Activated naive CD8-positive, alpha-beta T cell treated with anti-CD3 and anti-CD28 coated beads, Interleukin-2, amount 10 ng/mL, durations not matched to agents 7 days and 5 days (primary cell): ENCODE data around the gene LSP1. TPM values are rescaled to one million over a fixed set of nuclear protein-coding genes. Genes with fewer than 3 reads are reported as not detected.
A peak's percentile ranks its signal among the peaks of the same experiment; 100 is the strongest.

Source experiments
- ATAC-seq: fragments of 150-1000 bp; cut with Tn5 transposase; one replicate; pipeline ENCODE4 v1.10.0; 2021; ENCODE audit warnings: low read depth, moderate library complexity
- POLR2A ChIA-PET: fragments of 350-600 bp; sonication (Branson Sonifier 250); formaldehyde crosslinking; loops from one replicate; lab custom pipeline; 2021; ENCODE audit warnings: antibody characterized with exemption; lab: Charles Lee
- DNase-seq: peaks from one replicate; pipeline ENCODE4 v3.0.0; 2021
- H3K27ac Mint-ChIP-seq: one replicate; pipeline ENCODE4 v1.8.0; 2022; ENCODE audit warnings: mild to moderate bottlenecking, mixed read lengths
- H3K27me3 Mint-ChIP-seq: one replicate; pipeline ENCODE4 v1.8.0; 2022; ENCODE audit warnings: mild to moderate bottlenecking, moderate library complexity, mixed read lengths
- H3K36me3 Mint-ChIP-seq: one replicate; pipeline ENCODE4 v1.8.0; 2021; ENCODE audit warnings: mild to moderate bottlenecking, mixed read lengths
- H3K4me1 Mint-ChIP-seq: one replicate; pipeline ENCODE4 v1.8.0; 2021; ENCODE audit warnings: mixed read lengths
- H3K4me3 Mint-ChIP-seq: one replicate; pipeline ENCODE4 v1.8.0; 2022; ENCODE audit warnings: mild to moderate bottlenecking, moderate library complexity, mixed read lengths
- H3K9me3 Mint-ChIP-seq: one replicate; pipeline ENCODE4 v1.8.0; 2021; ENCODE audit warnings: mixed read lengths
- total RNA-seq, 2 experiments: library from RNA; stranded (reverse); gene quantifications; one replicate each; pipeline ENCODE4 v1.2.3, GENCODE V29; 2021

The LSP1 gene
- total RNA-seq, 2 experiments from 2014 or later, result 438 to 453 TPM

- POLR2A ChIA-PET, result interaction anchor here (0.8 to 4.6 kb wide), 11 partner anchors 11 to 1010 kb away, joined by 3 to 68 read pairs (median 4); partner anchors contain the start of genes MRPL23, PRR33 and TNNI2
- peak overlapping the region; percentile 98 for H3K27ac Mint-ChIP-seq
- peak overlapping the region; percentile 97 for H3K4me3 Mint-ChIP-seq
- no peaks in the 10 kb centered on the region for H3K9me3 Mint-ChIP-seq
- peaks cover 10% of the 10 kb centered on the region for H3K36me3 Mint-ChIP-seq
- peaks cover 31% of the 10 kb centered on the region for H3K4me1 Mint-ChIP-seq
- peaks cover 6% of the 10 kb centered on the region for H3K27me3 Mint-ChIP-seq
- ATAC-seq, result no peak
- DNase-seq, result no peak
Measured at GRCh38 chr11:1853376-1854131, 670 bp downstream of the LSP1 start.

DNA sequence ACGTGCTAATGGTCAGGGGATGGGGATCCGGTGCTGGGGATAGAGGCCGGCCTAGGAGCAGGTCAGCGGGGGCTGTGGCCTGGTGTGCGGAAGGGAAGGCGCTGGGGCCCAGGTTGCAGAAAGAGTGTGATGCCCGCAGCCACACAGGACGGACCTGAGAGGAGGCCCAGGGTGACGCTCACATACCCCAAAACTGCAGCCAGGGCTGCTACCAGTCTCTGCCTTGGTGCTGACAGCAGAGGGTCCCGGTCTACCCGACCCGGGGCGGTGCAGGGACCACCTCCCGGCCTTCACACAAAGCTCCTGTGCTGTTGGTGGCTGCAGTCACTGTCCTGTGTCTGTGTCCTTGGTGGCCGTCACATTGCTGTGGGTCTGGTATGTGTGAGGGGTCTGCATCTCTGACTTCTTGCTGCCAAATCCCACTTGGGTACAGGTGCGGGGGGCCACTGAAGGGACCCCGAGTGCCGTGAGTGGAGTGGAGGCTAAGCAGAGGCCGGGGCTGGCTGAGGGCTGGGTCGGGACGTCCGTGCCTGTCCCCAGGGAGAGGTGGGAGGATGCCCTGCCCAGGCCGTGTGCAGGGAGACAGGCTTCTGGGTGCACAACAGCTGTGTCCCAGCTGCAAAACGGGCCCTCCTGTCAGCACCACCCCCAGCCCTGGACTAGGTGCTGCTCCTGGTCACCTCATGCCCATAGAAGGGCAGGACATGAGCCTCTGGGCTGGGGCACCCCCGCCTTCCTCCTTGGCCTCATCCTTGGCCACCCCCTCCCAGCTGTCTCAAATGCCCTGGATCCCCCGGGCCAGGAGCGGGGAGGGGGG is 1.5 kb downstream of the LSP1 start:
- Mint-ChIP-seq H3K9me3 (no peaks in the 10 kb centered on the region), H3K27me3 (no peaks in the 10 kb centered on the region), H3K27ac (peak overlapping the region; percentile 98), H3K4me1 (peaks cover 26% of the 10 kb centered on the region), H3K36me3 (peaks cover 10% of the 10 kb centered on the region), H3K4me3 (peak overlapping the region; percentile 97)
- POLR2A ChIA-PET, result interaction anchor here (0.9 to 4.6 kb wide), 6 partner anchors 12 to 93 kb away, joined by 3 to 68 read pairs (median 14); partner anchors contain the start of genes MRPL23, PRR33 and TNNI2
- no peak for DNase-seq
- no peak for ATAC-seq

DNA sequence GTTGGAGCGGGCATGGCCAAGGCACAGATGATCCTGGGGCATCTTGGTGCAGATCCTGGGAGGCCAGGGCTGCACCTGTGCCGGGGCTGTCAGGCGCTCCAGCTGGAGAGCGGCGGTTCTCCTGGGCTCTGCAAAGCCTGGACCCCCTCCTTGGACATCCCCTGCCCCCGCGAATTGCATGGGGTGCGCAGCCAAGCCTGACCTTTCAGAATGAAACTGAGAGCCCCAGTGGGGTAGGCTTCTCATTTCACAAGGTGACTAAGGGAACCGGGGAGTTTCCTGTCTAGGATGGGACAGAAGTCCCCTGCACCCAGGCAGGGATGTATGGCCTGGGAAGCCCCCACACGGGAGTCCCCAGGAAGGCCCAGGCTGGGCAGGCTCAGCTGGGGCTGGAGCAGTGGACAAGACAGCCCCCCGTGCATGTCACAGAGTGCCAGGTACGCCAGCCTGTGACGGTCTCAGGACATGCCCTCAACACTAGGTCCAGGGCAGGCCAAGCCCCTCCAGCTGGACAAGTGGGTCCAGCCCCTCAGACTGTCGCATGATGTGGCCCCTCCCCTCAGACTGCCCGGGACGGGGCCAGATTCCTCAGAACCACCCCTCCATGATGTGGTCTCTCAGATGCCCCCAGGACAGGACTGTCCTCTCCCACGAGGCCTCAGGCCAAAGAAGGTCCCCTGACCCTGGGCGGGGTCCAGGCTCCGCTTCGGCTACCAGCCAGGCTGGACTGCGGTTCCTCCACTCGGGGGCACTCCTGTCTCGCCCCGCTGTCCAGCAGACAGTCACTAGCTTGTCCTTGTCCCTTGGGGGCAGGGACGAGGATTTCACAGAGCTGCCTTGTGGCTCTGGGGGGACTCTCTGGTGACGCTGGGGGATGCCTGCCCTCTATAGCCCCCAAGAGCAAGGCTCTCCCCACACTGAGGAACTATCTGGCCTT is 2.3 kb downstream of the LSP1 start:
- Mint-ChIP-seq H3K9me3 (no peaks in the 10 kb centered on the region), H3K27me3 (no peaks in the 10 kb centered on the region), H3K4me1 (peaks cover 26% of the 10 kb centered on the region), H3K27ac (no peak overlapping the region), H3K36me3 (peaks cover 10% of the 10 kb centered on the region), H3K4me3 (peak overlapping the region; percentile 97)
- DNase-seq (no peak), ATAC-seq (no peak)
- POLR2A ChIA-PET, result no interaction called here

DNA sequence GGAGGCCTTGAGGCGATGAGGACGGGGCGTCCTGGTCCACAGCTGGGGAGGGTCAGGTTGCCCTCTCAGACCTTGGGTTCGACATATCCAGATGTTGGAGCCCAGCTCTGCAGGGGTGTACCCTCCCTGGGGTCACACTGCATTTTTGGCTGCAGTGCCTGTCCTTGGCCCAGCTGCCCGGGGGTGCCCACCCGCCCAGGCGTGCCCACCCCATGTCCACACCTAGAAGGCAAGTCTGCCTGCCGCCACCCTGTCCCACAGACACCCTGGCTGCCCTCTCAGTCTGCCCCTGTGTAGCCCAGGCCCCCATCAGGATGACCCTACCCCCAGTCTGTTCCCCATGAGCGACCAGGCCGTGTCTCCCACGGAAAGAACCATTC is 3.0 kb downstream of the LSP1 start:
- Mint-ChIP-seq H3K9me3 (no peaks in the 10 kb centered on the region), H3K4me1 (peaks cover 21% of the 10 kb centered on the region), H3K27me3 (no peaks in the 10 kb centered on the region), H3K27ac (no peak overlapping the region), H3K4me3 (peak overlapping the region; percentile 12), H3K36me3 (peaks cover 10% of the 10 kb centered on the region)
- no peak for DNase-seq
- POLR2A ChIA-PET, result interaction anchor here (1.4 kb wide), 1 partner anchor 14 kb away, joined by 3 read pairs; no protein-coding TSS in a partner anchor
- ATAC-seq, result no peak

- POLR2A ChIA-PET, result interaction anchor here (1.4 kb wide), 1 partner anchor 13 kb away, joined by 3 read pairs; no protein-coding TSS in a partner anchor
Measured at GRCh38 chr11:1856306-1857005, 3.6 kb downstream of the LSP1 start.

DNA sequence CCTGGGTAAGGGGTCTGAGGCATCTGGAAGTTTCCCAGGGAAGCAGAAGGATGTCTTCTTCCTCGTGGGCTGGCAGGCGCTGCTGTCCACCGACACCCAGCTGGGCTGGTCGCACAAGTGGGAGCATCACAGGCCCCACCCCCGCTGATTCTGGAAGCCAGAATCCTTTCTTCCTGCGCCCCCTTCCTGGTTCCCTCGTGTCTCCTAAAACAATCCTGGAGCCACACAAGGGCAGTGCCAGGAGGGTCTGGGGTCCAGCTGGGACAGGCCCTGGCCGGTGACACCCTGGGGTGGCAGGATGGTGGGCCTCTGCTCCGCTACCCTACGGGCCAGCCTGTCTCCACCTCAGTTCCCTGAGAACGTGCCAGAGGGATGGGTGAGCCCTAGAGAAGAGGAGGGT is 4.2 kb downstream of the LSP1 start:
- Mint-ChIP-seq H3K27me3 (no peaks in the 10 kb centered on the region), H3K27ac (no peak overlapping the region), H3K4me1 (peaks cover 13% of the 10 kb centered on the region), H3K9me3 (no peaks in the 10 kb centered on the region), H3K36me3 (peaks cover 10% of the 10 kb centered on the region), H3K4me3 (no peak overlapping the region)
- no peak for DNase-seq
- no peak for ATAC-seq
- POLR2A ChIA-PET, result interaction anchor here (1.4 kb wide), 1 partner anchor 12 kb away, joined by 3 read pairs; no protein-coding TSS in a partner anchor

More at GRCh38 chr11:1856306-1857005, 3.6 kb downstream of the LSP1 start:
- Mint-ChIP-seq H3K4me3 (peak overlapping the region; percentile 12), H3K9me3 (no peaks in the 10 kb centered on the region), H3K4me1 (peaks cover 16% of the 10 kb centered on the region), H3K27me3 (no peaks in the 10 kb centered on the region), H3K36me3 (peaks cover 10% of the 10 kb centered on the region), H3K27ac (no peak overlapping the region)
- no peak for DNase-seq
- ATAC-seq, result no peak

- peaks cover 7% of the 10 kb centered on the region for H3K4me1 Mint-ChIP-seq
- H3K4me3 Mint-ChIP-seq, result no peak overlapping the region
- H3K36me3 Mint-ChIP-seq, result peaks cover 8% of the 10 kb centered on the region
- no peak for ATAC-seq
- no peaks in the 10 kb centered on the region for H3K9me3 Mint-ChIP-seq
- H3K27ac Mint-ChIP-seq, result no peak overlapping the region
- POLR2A ChIA-PET, result no interaction called here
- H3K27me3 Mint-ChIP-seq, result no peaks in the 10 kb centered on the region
- DNase-seq, result no peak
Measured at GRCh38 chr11:1858154-1858553, 5.3 kb downstream of the LSP1 start.

GRCh38 chr11:1858576-1858975 is 5.7 kb downstream of the LSP1 start:
- H3K4me3 Mint-ChIP-seq, result no peak overlapping the region
- H3K27me3 Mint-ChIP-seq, result no peaks in the 10 kb centered on the region
- no peaks in the 10 kb centered on the region for H3K9me3 Mint-ChIP-seq
- peaks cover 4% of the 10 kb centered on the region for H3K36me3 Mint-ChIP-seq
- no peak overlapping the region for H3K27ac Mint-ChIP-seq
- peaks cover 7% of the 10 kb centered on the region for H3K4me1 Mint-ChIP-seq
- POLR2A ChIA-PET, result no interaction called here
- ATAC-seq (no peak), DNase-seq (no peak)

GRCh38 chr11:1859004-1859403 is 6.1 kb downstream of the LSP1 start:
- Mint-ChIP-seq H3K9me3 (no peaks in the 10 kb centered on the region), H3K27ac (no peak overlapping the region)

DNA sequence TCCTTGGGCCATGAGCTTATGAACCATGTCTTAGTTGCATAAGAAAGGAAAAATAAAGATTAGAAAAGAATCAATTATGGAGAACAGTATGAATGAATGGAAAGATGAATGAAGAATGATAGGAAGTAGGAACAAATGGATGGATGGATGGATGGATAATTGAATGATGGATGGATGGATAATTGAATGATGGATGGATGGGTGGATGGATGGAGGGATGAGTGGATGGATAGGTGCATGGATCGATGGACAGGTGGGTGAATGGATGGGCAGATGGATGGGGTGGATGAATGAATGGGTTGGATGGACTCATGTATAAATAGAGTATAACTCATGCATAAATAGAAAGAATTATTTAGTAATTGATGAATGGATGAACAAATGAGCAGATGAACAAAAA is 7.2 kb downstream of the LSP1 start:
- POLR2A ChIA-PET, result interaction anchor here (0.6 kb wide), 1 partner anchor 42 kb away, joined by 4 read pairs; no protein-coding TSS in a partner anchor
- Mint-ChIP-seq H3K4me1 (peaks cover 7% of the 10 kb centered on the region), H3K36me3 (no peaks in the 10 kb centered on the region), H3K9me3 (no peaks in the 10 kb centered on the region), H3K27me3 (no peaks in the 10 kb centered on the region), H3K4me3 (no peak overlapping the region), H3K27ac (no peak overlapping the region)
- DNase-seq, result no peak
- no peak for ATAC-seq

More at GRCh38 chr11:1859004-1859403, 6.1 kb downstream of the LSP1 start:
- H3K36me3 Mint-ChIP-seq, result peaks cover under 1% of the 10 kb centered on the region
- H3K4me3 Mint-ChIP-seq, result no peak overlapping the region
- ATAC-seq (no peak), DNase-seq (no peak)
- POLR2A ChIA-PET, result no interaction called here
- no peaks in the 10 kb centered on the region for H3K27me3 Mint-ChIP-seq
- H3K4me1 Mint-ChIP-seq, result peaks cover 7% of the 10 kb centered on the region

GRCh38 chr11:1861435-1862411 is 8.8 kb downstream of the LSP1 start:
- DNase-seq (no peak), ATAC-seq (no peak)
- H3K36me3 Mint-ChIP-seq, result peaks cover 1% of the 10 kb centered on the region
- no peak overlapping the region for H3K4me3 Mint-ChIP-seq
- no peak overlapping the region for H3K27ac Mint-ChIP-seq
- H3K9me3 Mint-ChIP-seq, result no peaks in the 10 kb centered on the region
- H3K4me1 Mint-ChIP-seq, result peaks cover 5% of the 10 kb centered on the region
- no peaks in the 10 kb centered on the region for H3K27me3 Mint-ChIP-seq
- POLR2A ChIA-PET, result no interaction called here
